PFSK-1 (cell line): ENCODE data around the gene SNX3.

Experiments
- FOXP2 ChIP-seq: optimal IDR thresholded peaks from 2 replicates; pipeline ENCODE3; 2011; ENCODE audit warnings: borderline replicate concordance, control low read depth, inconsistent platforms; ENCODE audit not compliant: insufficient read depth; ENCODE audit errors: extremely low read length, extremely low read depth
- POLR2AphosphoS5 ChIP-seq: IDR thresholded peaks from 2 replicates; pipeline ENCODE4 v1.6.1; 2012; ENCODE audit warnings: low read depth, mild to moderate bottlenecking, control low read depth, low read length, moderate library complexity
- REST ChIP-seq, 2 experiments: IDR thresholded peaks; 2 replicates each; pipeline versions ENCODE4 v1.6.1 to v1.8.0; 2011 to 2012; ENCODE audit warnings: low read depth in 2 of 2, low read length in 2 of 2, control low read depth in 1 of 2, inconsistent platforms in 1 of 2, mild to moderate bottlenecking in 1 of 2, moderate library complexity in 1 of 2; ENCODE audit not compliant: insufficient read depth in 1 of 2
- SIN3A ChIP-seq: IDR thresholded peaks from 2 replicates; pipeline ENCODE4 v1.6.1; 2012; ENCODE audit warnings: mild to moderate bottlenecking, low read length, moderate library complexity, borderline replicate concordance; ENCODE audit not compliant: insufficient read depth
- TAF1 ChIP-seq: IDR thresholded peaks from 2 replicates; pipeline ENCODE4 v1.6.1; 2012; ENCODE audit warnings: low read length, control low read depth, borderline replicate concordance; ENCODE audit not compliant: insufficient read depth

SNX3 gene

GRCh38 chr6:108168090-108168463 is 92.8 kb downstream of the SNX3 start:
- TF ChIP-seq TAF1 (no peak), FOXP2 (no peak), POLR2AphosphoS5 (no peak), REST (IDR thresholded peaks at IDR 0.05; ENCODE audit: insufficient read depth in 1 of 2, low read depth in 2 of 2, low read length in 2 of 2) (no peak), SIN3A (no peak)

- TF ChIP-seq FOXP2 (no peak), TAF1 (no peak), POLR2AphosphoS5 (no peak), REST (IDR thresholded peaks at IDR 0.05; ENCODE audit: insufficient read depth in 1 of 2, low read depth in 2 of 2, low read length in 2 of 2) (no peak), SIN3A (no peak)
Observed at GRCh38 chr6:108167449-108168089, 93.3 kb downstream of the SNX3 start.

GRCh38 chr6:108166664-108167448 is 94.0 kb downstream of the SNX3 start:
- TF ChIP-seq TAF1 (no peak), REST (IDR thresholded peaks at IDR 0.05; ENCODE audit: insufficient read depth in 1 of 2, low read depth in 2 of 2, low read length in 2 of 2) (no peak), FOXP2 (no peak), POLR2AphosphoS5 (no peak), SIN3A (no peak)

- no peak for TF ChIP-seq FOXP2
- no peak for TF ChIP-seq REST (IDR thresholded peaks at IDR 0.05; ENCODE audit: insufficient read depth in 1 of 2, low read depth in 2 of 2, low read length in 2 of 2)
Observed at GRCh38 chr6:108165714-108166663, 94.9 kb downstream of the SNX3 start, which contains the start of gene NR2E1. NR2E1 (plus strand) TSS chr6:108166022; CDS start chr6:108166766, 744 bp downstream.
